Esophagus muscularis mucosa (tissue), 3 donors: ENCODE data around the gene GJD3.

Source experiments
- CTCF ChIP-seq, 3 experiments: fragments of 200-600 bp in 2 of 3; fragments of 450-650 bp in 1 of 3; sonication (generic) in 2 of 3; IDR thresholded peaks; one replicate each; pipeline ENCODE4 v1.5.1; 2017 to 2019; ENCODE audit warnings: antibody characterized with exemption in 3 of 3, mild to moderate bottlenecking in 2 of 3, moderate library complexity in 1 of 3
- POLR2AphosphoS5 ChIP-seq, 2 donors: sonication (generic); formaldehyde crosslinking; IDR thresholded peaks; one replicate each; pipeline ENCODE4 v1.6.1; 2017; ENCODE audit warnings: antibody characterized with exemption in 2 of 2

GRCh38 chr17:40328386-40328766, 36.2 kb downstream of the GJD3 start:
- no peak for TF ChIP-seq CTCF (IDR thresholded peaks at IDR 0.05)
- TF ChIP-seq POLR2AphosphoS5 (IDR thresholded peaks at IDR 0.05): no peak
